GM12878 (cell line): ENCODE data around the gene INPP1. TPM values are rescaled to one million over a fixed set of nuclear protein-coding genes. Genes with fewer than 3 reads are reported as not detected.

Experiments
- ATAC-seq: fragments of 200-7000 bp; cut with Tn5 transposase; 3 replicates; pipeline ENCODE4 v1.9.1; 2020; ENCODE audit warnings: mild to moderate bottlenecking, moderate library complexity
- BruUV-seq: library from RNA; stranded (reverse); fragments of 400-500 nt; replicated peaks from 2 replicates; lab custom pipeline; 2021; lab: Mats Ljungman, UMichigan
- CTCF ChIA-PET: fragments of 300-600 bp; sonication (Branson Sonifier 250); formaldehyde crosslinking; extraction: SDS; loops from one replicate; lab custom pipeline; 2021; ENCODE audit warnings: inconsistent platforms; lab: Yijun Ruan, JAX
- POLR2A ChIA-PET: fragments of 350-600 bp; formaldehyde crosslinking; extraction: SDS; loops from one replicate; lab custom pipeline; 2021; ENCODE audit warnings: inconsistent platforms; lab: Charles Lee
- RAD21 ChIA-PET: fragments of 300-600 bp; sonication (Branson Sonifier 250); formaldehyde crosslinking; loops from one replicate; lab custom pipeline; 2023; ENCODE audit warnings: antibody characterized with exemption; ENCODE audit not compliant: unreplicated experiment; lab: Charles Lee
- SMC1A ChIA-PET: fragments of 300-600 bp; sonication (Branson Sonifier 250); formaldehyde crosslinking; loops from one replicate; lab custom pipeline; 2023; ENCODE audit not compliant: unreplicated experiment, uncharacterized antibody; lab: Charles Lee
- DNase-seq: peaks from one replicate; pipeline ENCODE4 v3.0.0-alpha.2; 2011; ENCODE audit warnings: low read depth, low spot score
- FAIRE-seq: peaks from 3 replicates; lab custom pipeline; 2011; peaks lifted over from hg19 to GRCh38; lab: Jason Lieb, UNC
- H2AFZ ChIP-seq: 2 replicates; pipeline ENCODE4 v1.6.0; 2011; ENCODE audit warnings: low read depth, low read length, control low read depth; ENCODE audit not compliant: control insufficient read depth
- H3K27ac ChIP-seq: 2 replicates; pipeline ENCODE4 v1.5.1; 2011; ENCODE audit warnings: control low read depth; ENCODE audit not compliant: control insufficient read depth, insufficient read depth
- H3K27me3 ChIP-seq, 2 experiments: replicated peaks in 1 of 2; 2 replicates each; pipeline versions ENCODE4 v1.6.0 to v1.6.1; 2011; ENCODE audit warnings: low read length in 1 of 2; ENCODE audit not compliant: control insufficient read depth in 2 of 2, insufficient read depth in 2 of 2
- H3K36me3 ChIP-seq, 2 experiments: 2 replicates each; pipeline ENCODE4 v1.5.1; 2011; ENCODE audit warnings: low read length in 1 of 2; ENCODE audit not compliant: control insufficient read depth in 2 of 2, insufficient read depth in 2 of 2
- H3K4me1 ChIP-seq: 2 replicates; pipeline ENCODE4 v1.6.1; 2011; ENCODE audit warnings: mild to moderate bottlenecking, low read length, moderate library complexity, mixed read lengths; ENCODE audit not compliant: control insufficient read depth, insufficient read depth
- H3K4me2 ChIP-seq: 2 replicates; pipeline ENCODE4 v1.6.0; 2011; ENCODE audit warnings: control low read depth; ENCODE audit not compliant: control insufficient read depth, insufficient read depth
- H3K4me3 ChIP-seq: fragments of 200-600 bp; sonication (generic); 2 replicates; pipeline ENCODE4 v1.5.1; 2016
- H3K79me2 ChIP-seq: 2 replicates; pipeline ENCODE4 v1.6.0; 2011; ENCODE audit warnings: low read length; ENCODE audit not compliant: control insufficient read depth, insufficient read depth
- H3K9ac ChIP-seq: 2 replicates; pipeline ENCODE4 v1.8.0; 2011; ENCODE audit warnings: low read length, control low read depth, mixed read lengths; ENCODE audit not compliant: control insufficient read depth, insufficient read depth
- H3K9me3 ChIP-seq: replicated peaks from 3 replicates; pipeline ENCODE4 v1.5.1; 2011; ENCODE audit warnings: mild to moderate bottlenecking, low read length; ENCODE audit not compliant: control insufficient read depth, insufficient read depth
- H4K20me1 ChIP-seq: 2 replicates; pipeline ENCODE4 v1.6.0; 2011; ENCODE audit not compliant: control insufficient read depth, insufficient read depth
- ESRRA ChIP-seq: IDR thresholded peaks from 2 replicates; pipeline ENCODE4 v1.6.1; 2012; ENCODE audit warnings: mild to moderate bottlenecking, low read length, improper control_type of control experiment
- FOXK2 ChIP-seq: fragments of 450-650 bp; IDR thresholded peaks from 2 replicates; pipeline ENCODE4 v1.6.1; 2017; ENCODE audit warnings: mild to moderate bottlenecking, moderate library complexity
- NKRF ChIP-seq: fragments of 450-650 bp; conservative IDR thresholded peaks from 2 replicates; pipeline ENCODE4 v1.6.1; 2017; ENCODE audit warnings: mild to moderate bottlenecking, moderate library complexity
- PAX8 ChIP-seq: fragments of 450-650 bp; IDR thresholded peaks from 2 replicates; pipeline ENCODE4 v1.6.1; 2017; ENCODE audit warnings: mild to moderate bottlenecking, moderate library complexity
- TCF7 ChIP-seq: IDR thresholded peaks from 2 replicates; pipeline ENCODE4 v1.6.1; 2014; ENCODE audit warnings: antibody characterized with exemption, borderline replicate concordance
- YY1 ChIP-seq: IDR thresholded peaks from 2 replicates; pipeline ENCODE4 v1.6.1; 2011; ENCODE audit warnings: low read depth, mild to moderate bottlenecking, low read length
- WGBS: methylation state at CpG from one replicate; pipeline ENCODE4 v1.1.6; 2016; ENCODE audit warnings: low lambda C conversion rate; ENCODE audit not compliant: insufficient replicate concordance, insufficient coverage; ENCODE audit errors: missing lambda C conversion rate; 5-methylcytosine and 5-hydroxymethylcytosine counted together
- in situ Hi-C: fragments of 300-500 bp; cut with MboI; formaldehyde crosslinking; loops from 9 replicates; pipeline ENCODE4 v1.14.3; 2018; ENCODE audit warnings: mixed read lengths
- intact Hi-C: fragments of 100-400 bp; cut with micrococcal nuclease; formaldehyde crosslinking; loops from one replicate; pipeline ENCODE4 v1.14.2; 2022; ENCODE audit not compliant: unreplicated experiment
- polyA plus RNA-seq, 11 experiments: library from polyadenylated mRNA; depleted of rRNA in 4 of 11; unstranded in 6 of 11; stranded (reverse) in 5 of 11; fragments of >200 nt; fragmentation: Nextera tagmentation in 4 of 11; fragmentation: Illumina TruSeq in 1 of 11; extraction: Ambion mirVana in 4 of 11; extraction: Trizol in 1 of 11; gene quantifications; 1 replicate in 1 of 11; 2 replicates in 10 of 11; pipeline versions ENCODE4 v1.2.1 to v1.2.3, GENCODE V29; 2011 to 2016; ENCODE audit warnings: inconsistent platforms in 2 of 11, missing spikeins in 2 of 11, low read depth in 1 of 11
- total RNA-seq, 4 experiments: library from RNA; depleted of rRNA in 3 of 4; stranded (reverse); fragments of >200 nt in 3 of 4; fragmentation: Illumina TruSeq in 1 of 4; extraction: Trizol in 1 of 4; gene quantifications; 2 replicates each; pipeline versions ENCODE4 v1.2.1 to v1.2.3, GENCODE V29; 2013 to 2021

INPP1 gene
- total and polyA plus RNA-seq, 10 of the 15 experiments (the other 5 are each of a cell fraction or from before 2014, with no cell fraction given), result 3.3 to 17.9 (median 11.1) TPM

DNA sequence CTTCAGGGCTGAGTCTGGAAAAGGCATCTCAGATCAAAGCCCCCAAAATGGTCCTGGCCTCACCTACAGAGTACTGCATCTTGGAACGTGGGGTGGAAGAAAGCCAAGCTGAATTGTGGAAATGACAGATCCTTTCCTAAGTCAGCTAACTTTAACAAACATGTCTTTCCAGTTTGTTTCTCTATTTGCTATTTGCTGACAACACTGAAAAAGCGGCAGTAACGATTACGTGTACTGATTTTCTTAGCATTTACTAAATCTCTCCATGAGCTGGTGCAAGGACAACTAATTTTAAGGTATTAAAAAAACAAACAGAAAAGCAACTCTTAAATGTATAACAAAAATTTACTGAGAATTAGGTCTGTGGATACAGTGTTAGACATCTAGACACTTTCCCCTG lies 24.9 kb upstream of the INPP1 start:
- no TSS peak for BruUV-seq
- ChIA-PET SMC1A (interaction anchor here (1.1 to 4.1 kb wide), 7 partner anchors 12 to 230 kb away, joined by 3 to 16 read pairs (median 4); no protein-coding TSS in a partner anchor), CTCF (interaction anchor here (1.0 to 5.2 kb wide), 7 partner anchors 11 to 658 kb away, joined by 3 to 34 read pairs (median 4); a partner anchor contains a TSS), POLR2A (interaction anchor here (0.6 to 4.7 kb wide), 7 partner anchors 8 to 233 kb away, joined by 3 to 19 read pairs (median 4); no protein-coding TSS in a partner anchor), RAD21 (interaction anchor here (0.8 to 2.0 kb wide), 5 partner anchors 25 to 218 kb away, joined by 3 to 10 read pairs (median 4); partner anchors contain the start of gene INPP1)
- intact Hi-C loops (loop anchor here (5.0 kb wide), 2 partner anchors 136 to 536 kb away; partner anchors contain the start of genes ORMDL1 and PMS1), in situ Hi-C loops (no loop called here)
- DNase-seq (no peak), FAIRE-seq (no peak), ATAC-seq (no peak)
- H4K20me1 ChIP-seq, result no peaks in the 10 kb centered on the region
- H3K27ac ChIP-seq, result no peak overlapping the region
- peak overlapping the region; percentile 73 for H3K9ac ChIP-seq
- peak overlapping the region; percentile 85 for H3K4me2 ChIP-seq
- H3K4me1 ChIP-seq, result peaks cover 9% of the 10 kb centered on the region
- no peaks in the 10 kb centered on the region for H3K27me3 ChIP-seq
- no peaks in the 10 kb centered on the region for H3K36me3 ChIP-seq
- no peaks in the 10 kb centered on the region for H3K9me3 ChIP-seq
- H3K4me3 ChIP-seq, result peak overlapping the region; percentile 77; the same call in 1 of the 2 replicates
- WGBS, result 99% methylated on average over 4 of the region's 4 CpGs
- TF ChIP-seq YY1, result no peak
- H2AFZ ChIP-seq, result no peak overlapping the region
- peaks cover 25% of the 10 kb centered on the region for H3K79me2 ChIP-seq

DNA sequence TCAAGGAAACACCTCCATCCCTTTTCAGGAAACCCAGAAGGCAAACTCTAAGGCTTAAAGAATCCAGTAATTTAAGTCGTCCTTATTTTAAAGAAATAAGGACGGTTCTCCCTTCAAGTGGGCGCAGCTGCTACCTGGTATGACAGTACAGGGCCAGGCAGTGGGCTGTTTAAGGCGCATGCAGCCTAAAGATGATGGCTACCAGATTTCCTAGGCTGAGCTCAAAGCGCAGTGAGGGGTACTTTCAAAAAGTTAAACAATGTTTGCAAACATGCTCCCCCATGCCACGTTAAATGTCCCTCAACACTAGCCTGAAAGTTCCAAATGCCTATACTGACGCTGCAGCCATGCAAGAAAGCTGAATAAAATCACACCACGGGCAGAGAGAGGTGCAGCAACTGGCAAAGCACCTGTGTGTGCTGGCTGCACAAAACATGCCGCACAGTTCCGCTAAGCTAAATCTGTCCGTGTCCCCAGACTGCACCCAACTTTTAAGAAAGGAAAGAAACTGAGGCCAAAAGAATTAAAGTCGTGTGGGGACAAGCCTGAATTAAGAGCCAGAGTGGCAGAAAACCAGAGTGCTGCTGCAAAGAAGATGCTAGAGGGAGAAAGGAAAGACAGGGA lies 24.3 kb upstream of the INPP1 start:
- Histone ChIP-seq H3K4me3 (peak overlapping the region; percentile 77), H3K27me3 (no peaks in the 10 kb centered on the region), H2AFZ (peak overlapping the region; percentile 89), H3K4me2 (peak overlapping the region; percentile 85), H3K4me1 (peaks cover 9% of the 10 kb centered on the region), H4K20me1 (no peaks in the 10 kb centered on the region), H3K27ac (peak overlapping the region; percentile 76), H3K9ac (peak overlapping the region; percentile 73), H3K36me3 (no peaks in the 10 kb centered on the region), H3K9me3 (no peaks in the 10 kb centered on the region), H3K79me2 (peaks cover 25% of the 10 kb centered on the region)
- ChIA-PET CTCF (interaction anchor here (0.7 to 5.2 kb wide), 13 partner anchors 11 to 658 kb away, joined by 3 to 34 read pairs (median 4); a partner anchor contains a TSS), POLR2A (interaction anchor here (0.6 to 4.7 kb wide), 7 partner anchors 8 to 233 kb away, joined by 3 to 19 read pairs (median 4); no protein-coding TSS in a partner anchor), SMC1A (interaction anchor here (1.1 to 4.1 kb wide), 7 partner anchors 12 to 230 kb away, joined by 3 to 16 read pairs (median 5); partner anchors contain the start of gene INPP1), RAD21 (interaction anchor here (0.8 to 2.0 kb wide), 6 partner anchors 20 to 217 kb away, joined by 3 to 10 read pairs (median 4); partner anchors contain the start of gene INPP1)
- TF ChIP-seq NKRF (peak; percentile 53; the same call in 1 of the 2 replicates), TCF7 (no peak), PAX8 (no peak), FOXK2 (0 out of 2 replicates have a peak, but pooled peaks have one; percentile 29), ESRRA (no peak)
- intact Hi-C loops, result loop anchor here (5.0 kb wide), 2 partner anchors 137 to 537 kb away; partner anchors contain the start of genes ORMDL1 and PMS1
- BruUV-seq, result no TSS peak
- FAIRE-seq (no peak), DNase-seq (no peak), ATAC-seq (peak; percentile 63)
- in situ Hi-C loops, result no loop called here
- WGBS, result 15% methylated on average over 12 of the region's 12 CpGs
